ENCODE measurements around the gene IFNLR1.

The IFNLR1 gene

DNA sequence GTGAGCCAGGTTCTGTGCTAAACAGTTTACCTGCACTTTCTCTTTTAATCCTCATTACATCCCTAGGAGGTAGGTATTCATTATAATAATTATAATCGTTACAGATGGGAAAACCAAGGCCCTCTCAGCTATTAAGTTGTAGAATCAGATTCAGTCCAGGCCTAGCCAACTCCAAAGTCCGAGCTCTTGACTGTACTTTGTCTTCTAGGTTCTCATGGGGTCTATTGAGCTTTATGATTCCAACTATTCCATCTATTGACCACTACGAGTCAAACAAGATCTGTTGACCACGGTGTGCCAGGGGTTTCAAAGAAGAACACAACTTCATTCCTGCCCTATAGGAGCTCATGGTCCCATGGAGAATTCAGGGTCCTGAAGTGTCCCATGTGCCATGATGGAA lies 2.0 kb downstream of the IFNLR1 start:
- ATAC-seq, result no peak

DNA sequence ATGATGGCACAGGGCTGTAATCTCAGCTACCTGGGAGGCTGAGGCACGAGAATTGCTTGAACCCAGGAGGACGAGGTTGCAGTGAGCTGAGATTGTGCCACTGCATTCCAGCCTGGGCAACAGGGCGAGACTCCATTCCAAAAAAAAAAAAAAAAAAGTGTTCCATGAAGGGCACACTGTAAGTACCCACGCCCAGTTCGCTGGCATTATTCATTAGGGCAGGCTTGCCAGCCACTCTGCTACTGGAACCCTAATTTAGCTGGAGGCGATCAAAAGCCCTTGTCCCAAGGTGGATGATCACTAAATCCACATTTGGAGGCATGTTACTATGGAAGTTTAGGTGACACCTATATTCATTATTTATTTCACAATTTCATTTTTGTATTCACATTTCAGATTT lies 5.0 kb downstream of the IFNLR1 start:
- no peak for ATAC-seq
- TF ChIP-seq, protein P1, sequence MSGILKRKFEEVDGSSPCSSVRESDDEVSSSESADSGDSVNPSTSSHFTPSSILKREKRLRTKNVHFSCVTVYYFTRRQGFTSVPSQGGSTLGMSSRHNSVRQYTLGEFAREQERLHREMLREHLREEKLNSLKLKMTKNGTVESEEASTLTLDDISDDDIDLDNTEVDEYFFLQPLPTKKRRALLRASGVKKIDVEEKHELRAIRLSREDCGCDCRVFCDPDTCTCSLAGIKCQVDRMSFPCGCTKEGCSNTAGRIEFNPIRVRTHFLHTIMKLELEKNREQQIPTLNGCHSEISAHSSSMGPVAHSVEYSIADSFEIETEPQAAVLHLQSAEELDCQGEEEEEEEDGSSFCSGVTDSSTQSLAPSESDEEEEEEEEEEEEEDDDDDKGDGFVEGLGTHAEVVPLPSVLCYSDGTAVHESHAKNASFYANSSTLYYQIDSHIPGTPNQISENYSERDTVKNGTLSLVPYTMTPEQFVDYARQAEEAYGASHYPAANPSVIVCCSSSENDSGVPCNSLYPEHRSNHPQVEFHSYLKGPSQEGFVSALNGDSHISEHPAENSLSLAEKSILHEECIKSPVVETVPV (CRISPR knock-in tag; IDR thresholded peaks at IDR 0.05), result no peak
- TF ChIP-seq ZNF8 (CRISPR knock-in tag; IDR thresholded peaks at IDR 0.05) (no peak), ZC3H10 (CRISPR knock-in tag; IDR thresholded peaks at IDR 0.05) (no peak), CSDC2 (CRISPR knock-in tag; IDR thresholded peaks at IDR 0.05) (no peak)

More for the DNA sequence above, 2.0 kb downstream of the IFNLR1 start:
- TF ChIP-seq SNAI2 (CRISPR knock-in tag; IDR thresholded peaks at IDR 0.05), result no peak
- no peak for TF ChIP-seq ZC3H10 (CRISPR knock-in tag; IDR thresholded peaks at IDR 0.05)
- TF ChIP-seq, protein P2, sequence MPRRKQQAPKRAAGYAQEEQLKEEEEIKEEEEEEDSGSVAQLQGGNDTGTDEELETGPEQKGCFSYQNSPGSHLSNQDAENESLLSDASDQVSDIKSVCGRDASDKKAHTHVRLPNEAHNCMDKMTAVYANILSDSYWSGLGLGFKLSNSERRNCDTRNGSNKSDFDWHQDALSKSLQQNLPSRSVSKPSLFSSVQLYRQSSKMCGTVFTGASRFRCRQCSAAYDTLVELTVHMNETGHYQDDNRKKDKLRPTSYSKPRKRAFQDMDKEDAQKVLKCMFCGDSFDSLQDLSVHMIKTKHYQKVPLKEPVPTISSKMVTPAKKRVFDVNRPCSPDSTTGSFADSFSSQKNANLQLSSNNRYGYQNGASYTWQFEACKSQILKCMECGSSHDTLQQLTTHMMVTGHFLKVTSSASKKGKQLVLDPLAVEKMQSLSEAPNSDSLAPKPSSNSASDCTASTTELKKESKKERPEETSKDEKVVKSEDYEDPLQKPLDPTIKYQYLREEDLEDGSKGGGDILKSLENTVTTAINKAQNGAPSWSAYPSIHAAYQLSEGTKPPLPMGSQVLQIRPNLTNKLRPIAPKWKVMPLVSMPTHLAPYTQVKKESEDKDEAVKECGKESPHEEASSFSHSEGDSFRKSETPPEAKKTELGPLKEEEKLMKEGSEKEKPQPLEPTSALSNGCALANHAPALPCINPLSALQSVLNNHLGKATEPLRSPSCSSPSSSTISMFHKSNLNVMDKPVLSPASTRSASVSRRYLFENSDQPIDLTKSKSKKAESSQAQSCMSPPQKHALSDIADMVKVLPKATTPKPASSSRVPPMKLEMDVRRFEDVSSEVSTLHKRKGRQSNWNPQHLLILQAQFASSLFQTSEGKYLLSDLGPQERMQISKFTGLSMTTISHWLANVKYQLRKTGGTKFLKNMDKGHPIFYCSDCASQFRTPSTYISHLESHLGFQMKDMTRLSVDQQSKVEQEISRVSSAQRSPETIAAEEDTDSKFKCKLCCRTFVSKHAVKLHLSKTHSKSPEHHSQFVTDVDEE (CRISPR knock-in tag; IDR thresholded peaks at IDR 0.05), result no peak
- no peak for TF ChIP-seq GLIS3 (CRISPR knock-in tag; IDR thresholded peaks at IDR 0.05)
- TF ChIP-seq, protein P3, sequence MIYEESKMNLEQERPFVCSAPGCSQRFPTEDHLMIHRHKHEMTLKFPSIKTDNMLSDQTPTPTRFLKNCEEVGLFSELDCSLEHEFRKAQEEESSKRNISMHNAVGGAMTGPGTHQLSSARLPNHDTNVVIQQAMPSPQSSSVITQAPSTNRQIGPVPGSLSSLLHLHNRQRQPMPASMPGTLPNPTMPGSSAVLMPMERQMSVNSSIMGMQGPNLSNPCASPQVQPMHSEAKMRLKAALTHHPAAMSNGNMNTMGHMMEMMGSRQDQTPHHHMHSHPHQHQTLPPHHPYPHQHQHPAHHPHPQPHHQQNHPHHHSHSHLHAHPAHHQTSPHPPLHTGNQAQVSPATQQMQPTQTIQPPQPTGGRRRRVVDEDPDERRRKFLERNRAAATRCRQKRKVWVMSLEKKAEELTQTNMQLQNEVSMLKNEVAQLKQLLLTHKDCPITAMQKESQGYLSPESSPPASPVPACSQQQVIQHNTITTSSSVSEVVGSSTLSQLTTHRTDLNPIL (CRISPR knock-in tag; IDR thresholded peaks at IDR 0.05; ENCODE audit: low read depth), result no peak
- TF ChIP-seq, protein P1 (CRISPR knock-in tag; IDR thresholded peaks at IDR 0.05), result no peak
- no peak for TF ChIP-seq PPARA (CRISPR knock-in tag; IDR thresholded peaks at IDR 0.05; ENCODE audit: borderline replicate concordance)
- TF ChIP-seq OSR1 (CRISPR knock-in tag; IDR thresholded peaks at IDR 0.05), result no peak
- no peak for TF ChIP-seq ZFP30 (CRISPR knock-in tag; IDR thresholded peaks at IDR 0.05)
- no peak for TF ChIP-seq ZNF70 (CRISPR knock-in tag; IDR thresholded peaks at IDR 0.05)

DNA sequence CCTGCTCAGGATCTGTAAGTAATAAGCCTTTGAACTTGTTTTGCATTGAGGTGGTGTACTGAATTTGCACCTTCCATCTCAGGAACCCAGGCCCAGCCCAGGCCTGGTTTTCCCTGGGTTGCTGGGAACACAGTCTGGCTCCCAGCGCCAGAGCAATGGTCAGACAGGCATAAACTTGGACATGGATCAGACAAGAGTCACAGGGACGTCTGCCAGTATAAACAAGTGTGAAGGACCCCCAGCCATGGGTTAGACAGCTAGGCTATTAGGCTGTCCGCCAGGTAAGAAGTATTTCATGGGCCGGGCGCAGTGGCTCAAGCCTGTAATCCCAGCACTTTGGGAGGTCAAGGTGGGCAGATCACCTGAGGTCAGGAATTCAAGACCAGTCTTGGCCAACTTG lies 5.5 kb downstream of the IFNLR1 start:
- no peak for ATAC-seq
- TF ChIP-seq, protein P4, sequence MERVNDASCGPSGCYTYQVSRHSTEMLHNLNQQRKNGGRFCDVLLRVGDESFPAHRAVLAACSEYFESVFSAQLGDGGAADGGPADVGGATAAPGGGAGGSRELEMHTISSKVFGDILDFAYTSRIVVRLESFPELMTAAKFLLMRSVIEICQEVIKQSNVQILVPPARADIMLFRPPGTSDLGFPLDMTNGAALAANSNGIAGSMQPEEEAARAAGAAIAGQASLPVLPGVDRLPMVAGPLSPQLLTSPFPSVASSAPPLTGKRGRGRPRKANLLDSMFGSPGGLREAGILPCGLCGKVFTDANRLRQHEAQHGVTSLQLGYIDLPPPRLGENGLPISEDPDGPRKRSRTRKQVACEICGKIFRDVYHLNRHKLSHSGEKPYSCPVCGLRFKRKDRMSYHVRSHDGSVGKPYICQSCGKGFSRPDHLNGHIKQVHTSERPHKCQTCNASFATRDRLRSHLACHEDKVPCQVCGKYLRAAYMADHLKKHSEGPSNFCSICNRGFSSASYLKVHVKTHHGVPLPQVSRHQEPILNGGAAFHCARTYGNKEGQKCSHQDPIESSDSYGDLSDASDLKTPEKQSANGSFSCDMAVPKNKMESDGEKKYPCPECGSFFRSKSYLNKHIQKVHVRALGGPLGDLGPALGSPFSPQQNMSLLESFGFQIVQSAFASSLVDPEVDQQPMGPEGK (CRISPR knock-in tag; IDR thresholded peaks at IDR 0.05; ENCODE audit: borderline replicate concordance), result no peak
- no peak for TF ChIP-seq BACH2 (CRISPR knock-in tag; IDR thresholded peaks at IDR 0.05; ENCODE audit: borderline replicate concordance)
- no peak for TF ChIP-seq SNAI2 (CRISPR knock-in tag; IDR thresholded peaks at IDR 0.05)
- no peak for TF ChIP-seq ZNF565 (CRISPR knock-in tag; conservative IDR thresholded peaks at IDR 0.05; ENCODE audit: low read depth)
- TF ChIP-seq ZNF8 (CRISPR knock-in tag; IDR thresholded peaks at IDR 0.05), result no peak
- TF ChIP-seq, protein P2 (CRISPR knock-in tag; IDR thresholded peaks at IDR 0.05), result no peak
- TF ChIP-seq PPARA (CRISPR knock-in tag; IDR thresholded peaks at IDR 0.05; ENCODE audit: borderline replicate concordance), result no peak

DNA sequence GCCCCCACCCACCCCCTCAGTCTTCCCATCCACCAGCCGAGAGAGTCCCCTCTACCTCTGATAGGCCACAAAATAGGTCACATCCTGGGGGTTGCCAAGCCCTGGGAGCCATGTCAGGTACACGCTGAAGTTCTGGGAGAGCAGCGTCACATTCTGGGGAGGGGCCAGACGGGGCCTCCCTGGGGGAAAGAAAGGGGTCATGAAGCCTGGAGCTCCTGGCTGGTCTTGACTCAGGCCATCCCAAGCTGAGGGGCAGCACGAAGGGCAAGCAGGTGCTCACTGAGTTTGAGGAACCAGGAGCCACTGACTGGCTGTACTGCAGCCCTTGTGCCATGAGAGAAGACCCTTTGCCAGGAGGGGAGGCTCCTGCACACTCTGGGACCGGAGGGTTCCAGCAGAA lies 6.4 kb downstream of the IFNLR1 start:
- ATAC-seq, result no peak
- TF ChIP-seq ZNF565 (CRISPR knock-in tag; conservative IDR thresholded peaks at IDR 0.05; ENCODE audit: low read depth) (no peak), TOX (CRISPR knock-in tag; IDR thresholded peaks at IDR 0.05; ENCODE audit: borderline replicate concordance) (no peak), CSDC2 (CRISPR knock-in tag; IDR thresholded peaks at IDR 0.05) (no peak), TCF4 (CRISPR knock-in tag; IDR thresholded peaks at IDR 0.05; ENCODE audit: borderline replicate concordance) (no peak), SNAI2 (CRISPR knock-in tag; IDR thresholded peaks at IDR 0.05) (no peak), ZNF70 (CRISPR knock-in tag; IDR thresholded peaks at IDR 0.05) (no peak), ZFP30 (CRISPR knock-in tag; IDR thresholded peaks at IDR 0.05) (no peak)
- TF ChIP-seq, protein P2 (CRISPR knock-in tag; IDR thresholded peaks at IDR 0.05), result no peak
- TF ChIP-seq, protein P5, sequence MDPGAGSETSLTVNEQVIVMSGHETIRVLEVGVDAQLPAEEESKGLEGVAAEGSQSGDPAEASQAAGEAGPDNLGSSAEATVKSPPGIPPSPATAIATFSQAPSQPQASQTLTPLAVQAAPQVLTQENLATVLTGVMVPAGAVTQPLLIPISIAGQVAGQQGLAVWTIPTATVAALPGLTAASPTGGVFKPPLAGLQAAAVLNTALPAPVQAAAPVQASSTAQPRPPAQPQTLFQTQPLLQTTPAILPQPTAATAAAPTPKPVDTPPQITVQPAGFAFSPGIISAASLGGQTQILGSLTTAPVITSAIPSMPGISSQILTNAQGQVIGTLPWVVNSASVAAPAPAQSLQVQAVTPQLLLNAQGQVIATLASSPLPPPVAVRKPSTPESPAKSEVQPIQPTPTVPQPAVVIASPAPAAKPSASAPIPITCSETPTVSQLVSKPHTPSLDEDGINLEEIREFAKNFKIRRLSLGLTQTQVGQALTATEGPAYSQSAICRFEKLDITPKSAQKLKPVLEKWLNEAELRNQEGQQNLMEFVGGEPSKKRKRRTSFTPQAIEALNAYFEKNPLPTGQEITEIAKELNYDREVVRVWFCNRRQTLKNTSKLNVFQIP (CRISPR knock-in tag; IDR thresholded peaks at IDR 0.05; ENCODE audit: borderline replicate concordance, low read depth), result no peak

Data from SK-N-SH treated with all-trans-retinoic acid at 6 μM for 48 hours (cell line).